HG02981 (cell line): Measurements from ENCODE around the gene PRKAG2.

Source experiments
- ATAC-seq: cut with Tn5 transposase; IDR thresholded peaks from one replicate; pipeline ENCODE4 v1.9.1; 2021; ENCODE audit warnings: mild to moderate bottlenecking, moderate library complexity; ENCODE audit not compliant: unreplicated experiment

The PRKAG2 gene

DNA sequence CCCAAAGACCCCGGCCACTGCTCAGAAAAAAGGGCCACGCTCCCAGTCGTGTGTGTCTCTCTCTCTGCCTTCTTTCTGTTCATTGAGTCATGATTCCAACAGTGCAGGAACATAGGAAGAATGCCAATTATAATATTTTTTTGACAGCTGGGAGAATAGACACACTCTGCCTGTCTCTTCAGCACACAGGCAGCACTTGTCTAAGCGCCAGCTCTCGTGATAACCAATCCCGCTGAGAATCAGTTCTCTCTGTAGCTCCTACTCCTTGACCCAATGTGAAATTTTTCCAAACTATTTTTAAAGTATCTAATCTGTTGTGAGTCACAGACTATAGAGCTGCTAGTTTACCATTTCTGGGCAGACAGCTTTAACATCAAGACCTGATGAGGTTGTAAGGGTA, 211.5 kb downstream of the PRKAG2 start:
- ATAC-seq, result no peak

- no peak for ATAC-seq
Observed at GRCh38 chr7:151664268-151664667, 212.6 kb downstream of the PRKAG2 start.

DNA sequence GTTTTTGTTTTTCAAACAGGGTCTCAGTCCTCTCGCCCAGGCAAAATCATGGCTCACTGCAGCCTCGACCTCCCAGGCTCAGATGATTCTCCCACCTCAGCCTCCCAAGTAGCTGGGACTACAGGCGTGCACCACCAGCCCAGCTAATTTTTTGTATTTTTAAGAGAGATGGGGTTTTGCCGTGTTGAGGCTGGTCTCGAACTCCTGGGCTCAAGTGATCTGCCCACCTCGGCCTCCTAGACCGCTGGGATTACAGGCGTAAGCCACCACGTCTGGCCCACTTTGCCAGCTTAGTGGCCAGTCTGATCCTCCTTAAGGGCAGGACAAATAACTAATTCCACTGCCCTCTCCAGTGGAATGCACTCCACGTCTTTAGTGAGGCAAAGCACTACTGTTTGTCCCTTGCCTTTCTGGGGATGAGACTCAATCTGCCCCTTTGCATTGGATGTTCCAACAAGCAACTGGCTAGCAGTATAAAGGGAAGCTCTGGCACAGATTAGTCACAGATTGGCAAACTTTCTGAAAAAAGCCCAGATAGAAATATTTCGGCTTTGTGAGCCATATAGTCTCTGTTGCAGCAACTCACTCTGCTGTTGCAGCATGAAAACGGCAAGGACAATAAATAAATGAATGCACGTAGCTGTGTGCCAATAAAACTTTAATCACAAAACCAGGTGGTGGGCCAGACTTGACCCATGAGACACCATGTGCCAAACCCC, 213.4 kb downstream of the PRKAG2 start:
- ATAC-seq, result no peak

DNA sequence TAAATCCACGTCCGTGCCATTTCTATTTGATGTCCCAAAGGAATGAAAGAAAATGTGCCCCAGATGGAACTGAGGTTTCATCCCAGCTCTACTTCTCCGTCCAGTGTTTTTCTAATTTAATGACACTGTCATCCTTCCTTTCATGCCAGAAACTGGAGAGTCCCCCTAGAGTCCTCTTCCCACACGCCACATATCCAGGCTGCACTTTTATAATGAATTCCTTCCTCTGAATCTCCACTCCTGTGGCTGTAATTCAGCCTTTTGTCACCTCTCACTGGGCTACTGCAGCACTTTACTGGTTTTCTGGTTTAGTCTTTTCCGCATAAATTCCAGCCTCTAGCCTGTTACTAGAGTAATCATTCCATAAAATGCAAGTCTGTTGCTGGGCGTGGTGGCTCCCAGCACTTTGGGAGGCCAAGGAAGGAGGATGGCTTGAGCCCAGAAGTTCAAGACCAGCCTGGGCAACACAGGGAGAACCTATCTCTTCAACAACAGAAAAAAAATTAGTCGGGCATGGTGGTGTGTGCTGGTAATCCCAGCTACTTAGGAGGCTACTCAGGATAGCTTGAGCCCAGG, 214.6 kb downstream of the PRKAG2 start:
- no peak for ATAC-seq

GRCh38 chr7:151661587-151661986, 215.3 kb downstream of the PRKAG2 start:
- no peak for ATAC-seq

DNA sequence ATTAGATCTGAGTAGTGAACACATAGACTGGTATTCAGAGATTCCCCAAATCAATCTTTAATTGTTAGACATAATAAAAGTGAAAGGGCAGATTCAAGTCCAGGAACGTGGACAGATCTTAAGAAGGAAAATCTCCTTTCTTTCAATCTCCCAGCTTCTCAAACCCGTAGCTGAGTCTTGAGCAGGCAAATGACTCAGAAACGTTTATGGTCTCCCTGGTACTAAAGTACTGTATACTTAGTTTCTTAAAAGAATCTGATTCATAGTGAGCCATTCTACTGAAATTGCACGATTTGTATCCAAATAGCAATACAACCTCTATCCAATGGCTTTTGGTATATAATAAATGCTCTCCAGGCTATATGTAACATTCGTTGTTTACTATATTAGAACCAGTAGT, 216.8 kb downstream of the PRKAG2 start:
- no peak for ATAC-seq

- no peak for ATAC-seq
Observed at GRCh38 chr7:151659219-151659618, 217.7 kb downstream of the PRKAG2 start.

DNA sequence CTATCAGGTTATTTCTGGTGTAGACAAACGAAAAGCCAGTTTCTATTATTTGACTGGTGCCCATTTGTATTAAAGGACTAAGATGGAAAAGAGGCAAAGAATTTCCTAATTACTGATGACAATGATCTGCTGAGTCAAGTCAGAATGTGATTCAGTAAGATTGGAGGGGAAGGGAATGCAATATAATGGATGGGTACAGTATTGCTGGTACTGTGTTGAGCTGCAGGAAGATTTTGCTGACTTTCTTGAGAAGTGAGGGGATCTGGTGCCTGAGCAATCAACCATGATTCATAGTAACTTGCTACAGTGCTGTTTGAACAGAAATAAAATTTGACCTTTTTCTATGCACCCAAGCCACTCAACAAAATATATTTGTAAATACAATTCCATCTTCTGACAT, 218.1 kb downstream of the PRKAG2 start:
- no peak for ATAC-seq

- no peak for ATAC-seq
Observed at GRCh38 chr7:151657173-151657572, 219.7 kb downstream of the PRKAG2 start.

DNA sequence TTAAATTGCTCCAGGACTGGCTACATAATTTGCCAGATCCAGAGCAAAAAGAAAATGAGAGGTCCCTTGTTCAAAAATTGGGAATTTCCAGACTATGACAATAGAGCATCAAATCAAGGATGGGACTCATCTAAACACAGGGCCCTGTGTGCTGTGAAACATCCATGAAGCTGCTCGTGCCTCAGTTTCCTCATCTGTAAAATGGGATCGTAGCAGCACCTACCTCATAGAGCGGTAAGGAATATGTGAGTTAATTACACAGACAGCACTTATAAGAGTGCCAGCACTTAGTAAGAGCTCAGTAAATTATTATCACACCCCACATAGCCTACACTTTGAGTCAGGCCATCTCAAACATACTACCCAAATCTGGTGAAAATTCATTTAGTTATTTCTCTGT, 221.4 kb downstream of the PRKAG2 start:
- no peak for ATAC-seq

GRCh38 chr7:151652111-151652510, 224.8 kb downstream of the PRKAG2 start:
- ATAC-seq, result no peak

- ATAC-seq, result no peak
Observed at GRCh38 chr7:151650161-151650560, 226.8 kb downstream of the PRKAG2 start.

GRCh38 chr7:151648429-151648828, 228.5 kb downstream of the PRKAG2 start:
- no peak for ATAC-seq

DNA sequence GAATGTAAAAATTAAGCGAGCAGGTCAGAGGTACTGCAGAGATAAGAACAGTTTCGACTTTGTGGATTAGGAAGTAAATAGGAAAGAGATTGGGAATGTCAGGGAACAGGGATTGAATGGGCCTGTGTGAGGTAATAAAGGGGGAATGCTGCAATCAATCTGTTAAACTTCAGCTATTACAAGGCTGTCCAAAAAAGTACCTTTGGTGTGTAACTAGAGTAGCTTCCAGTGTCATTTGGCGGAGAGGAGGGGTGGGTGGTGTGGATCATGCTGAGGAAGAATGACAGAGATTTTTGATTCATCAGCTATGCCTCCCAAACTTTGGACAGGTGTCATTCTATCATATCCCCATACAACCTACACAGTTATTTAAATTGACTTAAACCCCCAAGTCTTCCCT, 229.0 kb downstream of the PRKAG2 start:
- ATAC-seq, result no peak

GRCh38 chr7:151647006-151647405, 229.9 kb downstream of the PRKAG2 start:
- ATAC-seq, result no peak

- no peak for ATAC-seq
Observed at GRCh38 chr7:151645311-151645710, 231.6 kb downstream of the PRKAG2 start.

DNA sequence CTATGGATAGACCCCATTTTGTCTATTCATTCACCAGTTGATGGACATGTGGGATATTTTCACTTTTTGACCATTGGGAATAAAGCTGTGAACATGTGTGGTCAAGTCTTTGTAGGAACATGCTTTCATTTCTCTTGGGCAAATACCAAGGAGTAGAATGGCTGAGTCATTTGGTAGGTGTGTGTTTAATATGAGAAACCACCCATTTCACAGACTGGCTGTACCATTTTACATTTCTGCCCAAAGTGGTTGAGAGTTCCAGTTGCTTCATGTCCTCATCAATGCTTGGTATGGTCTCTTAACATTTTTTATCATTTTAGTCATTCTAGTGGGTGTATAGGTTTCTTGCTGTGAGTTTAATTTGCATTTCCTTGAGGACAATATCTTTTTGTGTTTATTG, 232.4 kb downstream of the PRKAG2 start:
- no peak for ATAC-seq

- no peak for ATAC-seq
Observed at GRCh38 chr7:151642746-151643145, 234.2 kb downstream of the PRKAG2 start.

DNA sequence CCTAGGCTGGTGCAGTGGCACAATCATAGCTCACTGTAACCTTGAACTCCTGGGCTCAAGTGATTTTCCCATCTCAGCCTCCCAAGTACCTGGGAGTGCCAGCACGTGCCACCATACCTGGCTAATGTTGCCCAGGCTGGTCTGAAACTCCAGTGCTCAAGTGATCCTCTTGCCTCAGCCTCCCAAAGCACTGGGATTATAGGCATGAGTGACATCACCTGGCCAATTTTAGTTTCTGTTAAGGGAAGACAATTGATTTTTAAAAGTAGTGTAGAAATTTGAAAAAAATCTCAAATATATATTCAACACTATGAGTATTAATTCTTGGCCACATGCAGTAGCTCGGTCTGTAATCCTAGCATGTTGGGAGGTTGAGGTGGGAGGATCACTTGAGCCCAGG, 235.3 kb downstream of the PRKAG2 start:
- no peak for ATAC-seq

DNA sequence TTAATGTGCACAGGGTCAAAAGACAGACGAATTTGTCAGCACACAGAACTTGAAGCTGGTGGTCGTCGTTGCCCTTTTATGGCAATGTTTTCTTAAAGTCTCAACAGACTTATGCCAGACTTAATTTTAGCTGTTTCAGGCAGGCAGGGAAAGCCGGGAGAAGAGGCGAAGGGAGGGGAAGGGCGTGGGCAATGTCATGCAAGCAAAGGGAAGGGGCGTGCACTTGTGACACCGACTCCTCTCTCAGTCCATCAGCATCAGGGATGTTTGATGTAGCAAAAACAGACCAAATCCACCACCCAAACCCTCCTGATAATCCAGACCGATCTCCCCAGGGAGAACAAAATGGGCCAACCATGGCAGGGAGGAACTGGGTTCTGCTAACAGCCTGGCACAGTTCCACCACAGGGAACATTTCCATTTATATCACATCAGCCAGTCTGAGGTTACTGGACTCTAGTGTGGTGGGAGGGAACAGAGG, 239.1 kb downstream of the PRKAG2 start:
- ATAC-seq, result no peak

GRCh38 chr7:151634643-151635042, 242.3 kb downstream of the PRKAG2 start:
- no peak for ATAC-seq

GRCh38 chr7:151633516-151633812, 243.5 kb downstream of the PRKAG2 start:
- ATAC-seq, result no peak
